GM12874 (cell line): Measurements from ENCODE around the gene HPS6.
A peak's percentile ranks its signal among the peaks of the same experiment; 100 is the strongest.

Source experiments
- TF ChIP-seq, protein P1 (sequence below): IDR thresholded peaks from 2 replicates; pipeline ENCODE4 v1.5.1; 2011; ENCODE audit warnings: low read depth, mild to moderate bottlenecking, control low read depth, low read length, moderate library complexity; ENCODE audit not compliant: insufficient read depth

Gene HPS6

GRCh38 chr10:102086196-102086595, 21.0 kb downstream of the HPS6 start:
- TF ChIP-seq, protein P1, sequence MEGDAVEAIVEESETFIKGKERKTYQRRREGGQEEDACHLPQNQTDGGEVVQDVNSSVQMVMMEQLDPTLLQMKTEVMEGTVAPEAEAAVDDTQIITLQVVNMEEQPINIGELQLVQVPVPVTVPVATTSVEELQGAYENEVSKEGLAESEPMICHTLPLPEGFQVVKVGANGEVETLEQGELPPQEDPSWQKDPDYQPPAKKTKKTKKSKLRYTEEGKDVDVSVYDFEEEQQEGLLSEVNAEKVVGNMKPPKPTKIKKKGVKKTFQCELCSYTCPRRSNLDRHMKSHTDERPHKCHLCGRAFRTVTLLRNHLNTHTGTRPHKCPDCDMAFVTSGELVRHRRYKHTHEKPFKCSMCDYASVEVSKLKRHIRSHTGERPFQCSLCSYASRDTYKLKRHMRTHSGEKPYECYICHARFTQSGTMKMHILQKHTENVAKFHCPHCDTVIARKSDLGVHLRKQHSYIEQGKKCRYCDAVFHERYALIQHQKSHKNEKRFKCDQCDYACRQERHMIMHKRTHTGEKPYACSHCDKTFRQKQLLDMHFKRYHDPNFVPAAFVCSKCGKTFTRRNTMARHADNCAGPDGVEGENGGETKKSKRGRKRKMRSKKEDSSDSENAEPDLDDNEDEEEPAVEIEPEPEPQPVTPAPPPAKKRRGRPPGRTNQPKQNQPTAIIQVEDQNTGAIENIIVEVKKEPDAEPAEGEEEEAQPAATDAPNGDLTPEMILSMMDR = no peak

DNA sequence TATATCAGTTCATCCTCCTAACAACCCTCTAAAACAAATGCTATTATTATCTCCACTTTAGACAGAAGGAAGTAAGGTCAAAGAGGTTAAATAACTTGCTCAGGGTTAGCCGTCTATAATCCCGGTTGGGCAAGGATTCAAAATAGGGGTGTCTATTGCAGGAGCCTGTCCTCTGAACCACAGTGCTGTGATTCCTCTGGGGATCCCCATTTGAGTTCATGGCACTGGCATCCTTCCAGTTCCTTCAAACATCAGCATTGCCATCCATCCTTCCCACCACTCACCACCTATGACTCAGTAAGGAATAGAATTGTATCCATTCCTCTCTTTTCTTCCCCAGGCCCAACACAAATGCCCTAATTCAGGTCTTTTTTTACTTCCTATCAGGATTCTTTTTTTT, 25.6 kb downstream of the HPS6 start:
- TF ChIP-seq, protein P1 = no peak

- TF ChIP-seq, protein P1 = no peak
Observed at GRCh38 chr10:102096449-102096848, 31.3 kb downstream of the HPS6 start.

DNA sequence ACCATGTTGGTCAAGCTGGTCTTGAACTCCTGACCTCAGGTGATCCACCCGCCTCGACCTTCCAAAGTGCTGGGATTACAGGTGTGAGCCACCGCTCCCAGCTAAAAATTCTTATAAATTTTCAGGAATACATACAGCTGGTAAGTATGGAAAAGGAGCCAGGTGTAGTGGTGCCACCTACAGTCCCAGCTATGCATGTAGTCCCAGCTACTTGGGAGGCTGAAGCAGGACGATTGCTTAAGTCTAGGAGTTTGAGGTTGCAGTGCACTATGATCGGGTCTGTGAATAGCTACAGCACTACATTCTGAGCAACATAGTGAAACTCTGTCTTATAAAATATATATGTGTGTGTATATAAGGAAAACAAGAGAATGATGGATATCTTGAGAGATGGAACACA, 36.0 kb downstream of the HPS6 start:
- TF ChIP-seq, protein P1 = 0 out of 2 replicates have a peak, but pooled peaks have one; percentile 2

GRCh38 chr10:102102421-102102820, 37.3 kb downstream of the HPS6 start:
- TF ChIP-seq, protein P1 = no peak

GRCh38 chr10:102106998-102107397, 41.8 kb downstream of the HPS6 start:
- TF ChIP-seq, protein P1 = no peak

DNA sequence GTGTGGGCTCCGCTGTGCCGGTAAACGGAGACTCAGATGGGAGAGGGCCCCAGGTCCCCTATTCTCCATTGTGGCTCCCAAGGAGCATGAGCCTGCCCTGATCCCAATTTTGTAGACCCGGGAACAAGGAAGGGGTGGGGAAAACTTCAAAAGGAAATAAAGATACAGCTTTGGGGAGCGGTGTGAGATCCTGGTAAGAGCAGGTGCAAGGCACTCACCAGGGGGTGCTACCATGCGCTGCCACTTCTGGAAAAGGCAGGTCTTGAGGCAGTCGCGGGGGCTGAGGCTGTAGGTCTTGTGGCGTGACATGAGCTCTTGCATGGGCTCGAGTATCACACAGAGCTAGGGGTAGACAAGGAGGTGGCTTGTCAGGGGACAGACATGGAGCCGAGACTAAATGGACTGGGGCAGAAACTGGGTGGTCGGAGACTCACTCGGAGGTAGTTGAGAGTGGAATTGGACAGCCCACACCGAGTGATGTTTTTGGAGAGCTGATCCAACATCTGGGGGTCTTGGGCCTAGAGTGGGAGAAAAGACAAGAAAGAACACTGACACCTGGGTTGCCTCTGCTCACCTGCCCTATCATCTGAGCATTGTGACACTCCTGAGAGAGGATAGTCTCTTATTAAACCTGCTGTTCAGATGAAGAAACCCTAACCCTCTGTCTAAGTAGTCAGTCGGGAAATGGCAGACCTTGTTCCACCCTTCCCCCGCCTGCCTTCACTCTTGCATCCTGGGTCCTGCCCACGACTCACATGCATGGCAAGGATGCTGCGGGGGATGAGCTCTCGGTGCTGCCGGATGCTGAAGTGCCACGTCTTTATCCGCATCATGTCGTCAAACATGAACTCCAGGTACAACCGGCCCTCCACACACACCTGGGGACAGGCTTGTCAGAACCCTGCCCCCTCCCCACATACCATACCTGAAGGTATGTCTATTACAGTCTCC, 44.3 kb downstream of the HPS6 start:
- TF ChIP-seq, protein P1 = no peak
